K562 (cell line): Measurements from ENCODE around the gene PPY. TPM values are rescaled to one million over a fixed set of nuclear protein-coding genes. Genes with fewer than 3 reads are reported as not detected.

Experiments used
- ATF4 ChIP-seq: fragments of 450-650 bp; formaldehyde crosslinking; IDR thresholded peaks from 2 replicates; pipeline ENCODE4 v1.4.0; 2022; ENCODE audit warnings: mild to moderate bottlenecking, moderate library complexity
- MCM7 ChIP-seq, 2 experiments: fragments of 450-650 bp; IDR thresholded peaks; 2 replicates each; pipeline ENCODE4 v1.6.1; 2016 to 2018
- MNT ChIP-seq, 2 experiments: fragments of 450-650 bp; conservative IDR thresholded peaks; 2 replicates each; pipeline ENCODE4 v1.6.1; 2017; ENCODE audit warnings: mild to moderate bottlenecking in 2 of 2, moderate library complexity in 2 of 2
- PBX2 ChIP-seq, 2 experiments: IDR thresholded peaks in 1 of 2; conservative IDR thresholded peaks in 1 of 2; 2 replicates each; pipeline ENCODE4 v1.6.1; 2016; ENCODE audit warnings: low read depth in 2 of 2, mild to moderate bottlenecking in 1 of 2, missing compliant biosample characterization in 1 of 2, missing genetic modification characterization in 1 of 2, moderate library complexity in 1 of 2
- PCBP1 ChIP-seq: fragments of 200-400 bp; formaldehyde crosslinking; IDR thresholded peaks from 2 replicates; pipeline ENCODE4 v1.6.1; 2018; ENCODE audit warnings: mild to moderate bottlenecking, low read depth, low read length; ENCODE audit not compliant: poor library complexity, severe bottlenecking
- PML ChIP-seq: IDR thresholded peaks from 2 replicates; pipeline ENCODE4 v1.6.1; 2012; ENCODE audit warnings: low read length, inconsistent platforms
- SMAD4 ChIP-seq: fragments of 250-450 bp; sonication (Bioruptor Pico); conservative IDR thresholded peaks from 2 replicates; pipeline ENCODE4 v1.8.0; 2021; ENCODE audit warnings: inconsistent platforms, mild to moderate bottlenecking, moderate library complexity
- SNAPC5 ChIP-seq: fragments of 250-450 bp; sonication (Bioruptor Pico); IDR thresholded peaks from 2 replicates; pipeline ENCODE4 v1.8.0; 2021; ENCODE audit warnings: moderate library complexity, mild to moderate bottlenecking, inconsistent platforms
- SNIP1 ChIP-seq: fragments of 450-650 bp; IDR thresholded peaks from 2 replicates; pipeline ENCODE4 v1.7.1; 2017; ENCODE audit warnings: low read depth, mild to moderate bottlenecking
- SRSF1 ChIP-seq: fragments of 200-400 bp; formaldehyde crosslinking; IDR thresholded peaks from 2 replicates; pipeline ENCODE4 v1.6.1; 2017; ENCODE audit warnings: mild to moderate bottlenecking, low read depth, low read length, moderate library complexity
- TAF15 ChIP-seq: fragments of 200-400 bp; formaldehyde crosslinking; IDR thresholded peaks from 2 replicates; pipeline ENCODE4 v1.6.1; 2017; ENCODE audit warnings: mild to moderate bottlenecking, low read depth, low read length, moderate library complexity
- TAL1 ChIP-seq: fragments of 450-650 bp; IDR thresholded peaks from 2 replicates; pipeline ENCODE4 v1.6.1; 2016; ENCODE audit warnings: mild to moderate bottlenecking
- ZBTB1 ChIP-seq: sonication (generic); formaldehyde crosslinking; IDR thresholded peaks from 2 replicates; pipeline ENCODE4 v1.8.1; 2023; ENCODE audit warnings: missing genetic modification reagents, low read depth, mild to moderate bottlenecking, borderline replicate concordance
- ZC3H11A ChIP-seq: IDR thresholded peaks from 2 replicates; pipeline ENCODE4 v1.6.1; 2012; ENCODE audit warnings: low read depth, low read length, improper control_type of control experiment
- ZKSCAN8 ChIP-seq: fragments of 200-800 bp; sonication (Bioruptor generic); IDR thresholded peaks from 2 replicates; pipeline ENCODE4 v1.6.1; 2016; ENCODE audit warnings: missing genetic modification characterization, missing compliant biosample characterization
- ZNF696 ChIP-seq: fragments of 250-450 bp; sonication (Bioruptor Pico); conservative IDR thresholded peaks from 2 replicates; pipeline ENCODE4 v1.4.0; 2020; ENCODE audit warnings: mild to moderate bottlenecking, moderate library complexity
- ZNF778 ChIP-seq: fragments of 450-650 bp; formaldehyde crosslinking; IDR thresholded peaks from 2 replicates; pipeline ENCODE4 v1.4.0; 2020; ENCODE audit warnings: mild to moderate bottlenecking, moderate library complexity
- polyA plus RNA-seq, 8 experiments: library from polyadenylated mRNA; depleted of rRNA in 4 of 8; stranded (reverse) in 5 of 8; unstranded in 3 of 8; fragments of >200 nt; fragmentation: Nextera tagmentation in 2 of 8; fragmentation: Illumina TruSeq in 1 of 8; extraction: Ambion mirVana in 2 of 8; extraction: Trizol in 1 of 8; gene quantifications; 2 replicates each; pipeline versions ENCODE4 v1.2.1 to v1.2.3, GENCODE V29; 2011 to 2014; ENCODE audit warnings: inconsistent platforms in 1 of 8, missing spikeins in 1 of 8
- total RNA-seq, 7 experiments: library from RNA; depleted of rRNA in 6 of 7; stranded (reverse); fragments of >200 nt in 6 of 7; fragmentation: Illumina TruSeq in 2 of 7; extraction: Trizol in 2 of 7; gene quantifications; 2 replicates each; pipeline versions ENCODE4 v1.2.1 to v1.2.3, GENCODE V29; 2011 to 2021; ENCODE audit warnings: low replicate concordance in 1 of 7

Gene PPY
- total and polyA plus RNA-seq, 9 of the 15 experiments (the other 6 are each of a cell fraction or from before 2014, with no cell fraction given) = not detected

- TF ChIP-seq ZKSCAN8 (CRISPR knock-in tag) (no peak), PML (no peak), TAF15 (no peak), SNAPC5 (CRISPR knock-in tag) (no peak), SNIP1 (no peak), ZBTB1 (CRISPR knock-in tag) (no peak), ZNF696 (CRISPR knock-in tag) (no peak), ZC3H11A (no peak), MNT (conservative IDR thresholded peaks at IDR 0.05) (no peak), PBX2 (CRISPR knock-in tag; IDR thresholded peaks at IDR 0.05; ENCODE audit: low read depth) (no peak), PBX2 (tag; conservative IDR thresholded peaks at IDR 0.05; ENCODE audit: low read depth) (no peak), MCM7 (IDR thresholded peaks at IDR 0.05) (no peak), ZNF778 (no peak), SMAD4 (CRISPR knock-in tag) (no peak), TAL1 (no peak), SRSF1 (no peak), PCBP1 (no peak), ATF4 (no peak)
Measured at GRCh38 chr17:43900183-43900857, 42.0 kb downstream of the PPY start (continued).
